GM19452 (cell line): ENCODE data around the gene ALCAM.

Experiments used
- ATAC-seq: cut with Tn5 transposase; IDR thresholded peaks from one replicate; pipeline ENCODE4 v1.9.1; 2021; ENCODE audit not compliant: unreplicated experiment

ALCAM gene

GRCh38 chr3:105616374-105617121, 249.8 kb downstream of the ALCAM start:
- ATAC-seq: no peak

GRCh38 chr3:105618556-105618955, 251.8 kb downstream of the ALCAM start:
- no peak for ATAC-seq

GRCh38 chr3:105619651-105620050, 252.9 kb downstream of the ALCAM start:
- ATAC-seq: no peak

- ATAC-seq: no peak
Measured at GRCh38 chr3:105620236-105620635, 253.5 kb downstream of the ALCAM start.

GRCh38 chr3:105622169-105622568, 255.5 kb downstream of the ALCAM start:
- ATAC-seq: no peak
